SK-N-MC (cell line): ENCODE data around the gene IL15.

ENCODE experiments used
- DNase-seq: peaks from one replicate; pipeline ENCODE4 v3.0.0-alpha.2; 2011; ENCODE audit warnings: low read depth, low spot score
- H3K27ac ChIP-seq: fragments of 200-600 bp; sonication (generic); 2 replicates; pipeline ENCODE4 v1.5.1; 2016; ENCODE audit warnings: mixed run types
- H3K36me3 ChIP-seq: fragments of 200-600 bp; sonication (generic); 2 replicates; pipeline ENCODE4 v1.6.1; 2017; ENCODE audit warnings: antibody characterized with exemption, low read length, mixed read lengths; ENCODE audit not compliant: insufficient read depth
- H3K4me3 ChIP-seq: fragments of 200-600 bp; sonication (generic); 2 replicates; pipeline ENCODE4 v1.5.1; 2016
- H3K9ac ChIP-seq: fragments of 200-600 bp; sonication (generic); 2 replicates; pipeline ENCODE4 v1.8.0; 2017; ENCODE audit warnings: mixed run types, mixed read lengths; ENCODE audit not compliant: insufficient read length
- H3K9me3 ChIP-seq: fragments of 200-600 bp; sonication (generic); 2 replicates; pipeline ENCODE4 v1.6.1; 2017; ENCODE audit warnings: low read depth, mild to moderate bottlenecking, antibody characterized with exemption, low read length, moderate library complexity, mixed read lengths
- EZH2 ChIP-seq: fragments of 200-600 bp; sonication (generic); IDR thresholded peaks from one replicate; pipeline ENCODE4 v1.6.1; 2017; ENCODE audit warnings: antibody characterized with exemption
- FOXP2 ChIP-seq: optimal IDR thresholded peaks from 2 replicates; pipeline ENCODE3; 2011; ENCODE audit warnings: mild to moderate bottlenecking, moderate library complexity; ENCODE audit not compliant: insufficient read depth; ENCODE audit errors: extremely low read length, control extremely low read depth
- POLR2AphosphoS5 ChIP-seq: IDR thresholded peaks from 2 replicates; pipeline ENCODE4 v1.6.1; 2012; ENCODE audit warnings: mild to moderate bottlenecking, low read depth, low read length, borderline replicate concordance

Gene IL15

DNA sequence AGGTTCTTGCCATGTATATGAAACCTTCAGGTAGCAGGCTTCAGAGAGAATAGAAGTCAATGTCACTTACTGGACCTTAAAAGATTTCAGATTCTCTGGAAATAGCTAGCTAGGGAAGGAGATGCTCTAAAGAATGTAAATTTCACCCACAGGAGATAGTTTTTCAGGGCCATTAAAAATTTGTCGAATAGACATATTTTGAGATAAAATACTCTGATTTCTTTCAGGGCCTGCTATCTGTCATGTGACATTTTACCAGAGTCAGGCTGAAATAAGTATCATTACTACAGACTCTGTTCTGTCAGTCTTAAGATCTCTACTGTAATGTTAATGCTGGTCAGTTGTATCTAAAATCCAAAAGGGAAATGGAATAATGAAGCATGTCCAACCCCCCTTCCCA is 15.7 kb upstream of the IL15 start:
- Histone ChIP-seq H3K9ac (no peak overlapping the region), H3K9me3 (no peaks in the 10 kb centered on the region), H3K27ac (no peak overlapping the region), H3K4me3 (no peak overlapping the region), H3K36me3 (no peaks in the 10 kb centered on the region)
- no peak for TF ChIP-seq FOXP2
- no peak for TF ChIP-seq POLR2AphosphoS5
- TF ChIP-seq EZH2 = no peak
- no peak for DNase-seq

- Histone ChIP-seq H3K4me3 (no peak overlapping the region), H3K9ac (no peak overlapping the region), H3K36me3 (no peaks in the 10 kb centered on the region), H3K9me3 (no peaks in the 10 kb centered on the region), H3K27ac (no peak overlapping the region)
- no peak for TF ChIP-seq FOXP2
- TF ChIP-seq EZH2 = no peak
- TF ChIP-seq POLR2AphosphoS5 = no peak
- no peak for DNase-seq
These were observed 11.4 kb upstream of the IL15 start for GRCh38 chr4:141625023-141625422.

DNA sequence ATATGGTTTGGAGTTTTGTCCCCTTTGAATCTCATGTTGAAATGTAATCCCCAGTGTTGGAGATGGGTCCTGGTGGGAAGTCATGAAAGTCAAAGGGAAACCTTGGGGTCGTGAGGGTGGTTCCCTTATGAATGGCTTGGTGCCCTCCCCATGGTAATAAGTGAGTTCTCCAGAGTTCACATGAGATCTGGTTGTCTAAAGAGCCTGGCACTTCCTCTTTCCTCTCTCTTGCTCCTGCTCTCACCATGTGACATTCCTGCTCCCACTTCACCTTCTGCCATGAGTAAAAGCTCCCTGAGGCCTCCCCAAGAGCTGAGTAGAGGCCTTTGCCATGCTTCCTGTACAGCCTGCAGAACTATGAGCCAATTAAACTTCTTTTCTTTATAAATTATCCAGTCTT is 5.5 kb upstream of the IL15 start:
- no peak overlapping the region for H3K27ac ChIP-seq
- no peak overlapping the region for H3K9ac ChIP-seq
- no peak for TF ChIP-seq FOXP2
- TF ChIP-seq EZH2 = no peak
- TF ChIP-seq POLR2AphosphoS5 = no peak
- no peak for DNase-seq
- H3K9me3 ChIP-seq = no peaks in the 10 kb centered on the region
- H3K4me3 ChIP-seq = no peak overlapping the region
- no peaks in the 10 kb centered on the region for H3K36me3 ChIP-seq

- TF ChIP-seq EZH2 = no peak
- TF ChIP-seq FOXP2 = no peak
- no peak for TF ChIP-seq POLR2AphosphoS5
- Histone ChIP-seq H3K4me3 (no peak overlapping the region; the same call in 1 of the 2 replicates), H3K27ac (no peak overlapping the region), H3K9me3 (no peaks in the 10 kb centered on the region), H3K36me3 (no peaks in the 10 kb centered on the region), H3K9ac (no peak overlapping the region)
- no peak for DNase-seq
These were observed 674 bp upstream of the IL15 start for GRCh38 chr4:141635736-141636081.

- TF ChIP-seq POLR2AphosphoS5 (no peak), FOXP2 (no peak), EZH2 (no peak)
- no peaks in the 10 kb centered on the region for H3K36me3 ChIP-seq
- DNase-seq = no peak
- peak overlapping the region; percentile 35 for H3K9ac ChIP-seq
- H3K4me3 ChIP-seq = peak overlapping the region; percentile 84
- no peaks in the 10 kb centered on the region for H3K9me3 ChIP-seq
- H3K27ac ChIP-seq = no peak overlapping the region
These were observed 533 bp downstream of the IL15 start for GRCh38 chr4:141636771-141637460.

DNA sequence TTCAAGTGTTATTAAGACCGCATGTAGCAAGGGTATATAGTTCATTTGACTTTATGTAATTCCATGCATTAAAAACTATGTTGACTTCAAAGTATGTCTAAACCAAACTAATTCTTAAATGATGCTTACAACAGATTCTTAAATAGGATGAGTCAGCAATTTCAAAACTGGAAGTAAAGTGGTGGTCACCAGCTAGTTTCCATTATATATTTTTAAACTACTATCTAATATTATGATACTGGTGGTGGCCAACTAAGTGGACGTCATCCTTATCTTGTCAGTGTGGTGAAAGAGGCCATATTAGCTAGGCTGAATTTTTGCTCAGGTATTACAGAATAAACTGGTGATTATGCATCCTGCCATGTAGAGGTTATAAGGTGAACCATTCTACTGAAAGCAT is 1.2 kb downstream of the IL15 start:
- DNase-seq = no peak
- Histone ChIP-seq H3K4me3 (no peak overlapping the region), H3K27ac (no peak overlapping the region), H3K9ac (no peak overlapping the region), H3K9me3 (no peaks in the 10 kb centered on the region), H3K36me3 (no peaks in the 10 kb centered on the region)
- TF ChIP-seq EZH2 = no peak
- no peak for TF ChIP-seq FOXP2
- TF ChIP-seq POLR2AphosphoS5 = no peak

DNA sequence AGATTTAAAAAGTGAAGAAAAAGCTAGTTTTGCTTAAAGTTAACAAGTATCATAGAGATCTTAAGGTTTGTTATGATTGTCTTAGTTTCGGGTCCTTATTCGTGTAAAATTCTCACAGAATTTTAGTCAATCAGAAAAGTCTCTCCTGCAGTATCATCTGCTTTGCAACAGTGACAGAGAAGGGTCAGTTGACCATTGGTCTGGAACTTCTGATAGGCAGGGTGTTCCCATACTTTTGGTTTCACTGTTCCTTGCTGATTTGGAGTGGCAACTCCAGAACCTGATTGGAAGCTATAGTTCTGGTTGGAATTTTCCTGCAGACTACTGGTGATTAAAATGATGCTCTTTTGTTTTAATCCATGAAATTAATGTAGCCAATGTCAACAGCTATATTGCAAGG is 1.8 kb downstream of the IL15 start:
- TF ChIP-seq FOXP2 = no peak
- no peak for TF ChIP-seq EZH2
- TF ChIP-seq POLR2AphosphoS5 = no peak
- Histone ChIP-seq H3K4me3 (no peak overlapping the region), H3K9ac (no peak overlapping the region), H3K9me3 (no peaks in the 10 kb centered on the region), H3K27ac (no peak overlapping the region), H3K36me3 (no peaks in the 10 kb centered on the region)
- DNase-seq = no peak

- no peak for TF ChIP-seq POLR2AphosphoS5
- TF ChIP-seq EZH2 = no peak
- no peak for TF ChIP-seq FOXP2
- no peak overlapping the region for H3K27ac ChIP-seq
- no peak for DNase-seq
- H3K36me3 ChIP-seq = no peaks in the 10 kb centered on the region
- no peak overlapping the region for H3K4me3 ChIP-seq
- no peak overlapping the region for H3K9ac ChIP-seq
- H3K9me3 ChIP-seq = no peaks in the 10 kb centered on the region
These were observed 4.3 kb downstream of the IL15 start for GRCh38 chr4:141640696-141641095.

- DNase-seq = no peak
- Histone ChIP-seq H3K9ac (no peak overlapping the region), H3K9me3 (no peaks in the 10 kb centered on the region), H3K27ac (no peak overlapping the region), H3K4me3 (no peak overlapping the region), H3K36me3 (no peaks in the 10 kb centered on the region)
- TF ChIP-seq POLR2AphosphoS5 (no peak), EZH2 (no peak)
These were observed 5.7 kb downstream of the IL15 start for GRCh38 chr4:141642063-141642462.

- no peak overlapping the region for H3K27ac ChIP-seq
- no peak for TF ChIP-seq POLR2AphosphoS5
- TF ChIP-seq FOXP2 = no peak
- no peak for TF ChIP-seq EZH2
- no peak overlapping the region for H3K4me3 ChIP-seq
- no peak overlapping the region for H3K9ac ChIP-seq
- DNase-seq = no peak
- H3K36me3 ChIP-seq = no peaks in the 10 kb centered on the region
- no peaks in the 10 kb centered on the region for H3K9me3 ChIP-seq
These were observed 6.3 kb downstream of the IL15 start for GRCh38 chr4:141642711-141643110.
